ENCODE measurements around the gene ACTRT2.

The ACTRT2 gene

DNA sequence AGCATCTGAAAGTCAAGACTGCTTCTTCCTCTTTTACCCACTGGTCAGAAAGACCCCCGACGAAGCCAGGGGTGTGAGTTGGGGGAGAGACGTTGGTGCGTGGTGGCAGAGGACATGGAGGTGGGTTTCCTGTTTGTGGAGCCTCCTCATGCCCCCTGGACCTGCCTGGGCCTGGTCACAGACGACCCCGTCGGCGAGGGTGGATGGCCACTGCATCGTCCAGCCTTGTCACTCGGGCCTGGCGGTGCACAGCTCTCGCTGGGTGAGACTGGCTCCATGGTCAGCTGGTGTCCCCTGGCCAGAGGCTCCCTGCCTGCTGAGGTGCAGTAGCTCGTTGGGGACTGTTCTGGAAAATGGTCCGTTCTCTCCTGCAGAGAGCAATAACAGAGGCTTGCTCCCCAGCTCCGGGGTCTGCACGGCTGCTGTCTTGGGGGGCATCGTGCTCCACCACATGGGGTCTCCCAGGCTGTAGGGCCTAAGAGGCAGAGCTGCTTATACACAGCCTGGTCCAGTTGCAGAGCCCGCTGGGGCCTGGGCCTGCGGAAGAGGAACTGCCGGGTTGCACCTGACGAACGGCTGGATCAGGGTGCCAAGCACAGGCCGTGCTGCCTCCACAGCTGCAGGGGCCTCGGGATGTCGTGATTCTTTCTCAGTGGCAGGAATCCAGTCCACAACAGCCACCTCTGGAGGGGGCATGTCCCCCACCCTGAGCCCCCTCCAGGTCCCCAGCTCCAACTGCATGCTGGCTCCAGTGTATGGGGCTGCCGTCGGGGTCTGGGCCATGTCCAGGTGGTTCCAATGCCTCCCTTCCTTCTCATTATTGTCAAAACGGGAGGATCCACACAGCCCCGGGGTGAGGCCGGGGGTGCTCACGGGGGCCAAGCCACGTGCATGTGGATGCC, 18.0 kb upstream of the ACTRT2 start:
- DNase-seq: no peak

GRCh38 chr1:3003941-3004270, 17.4 kb upstream of the ACTRT2 start:
- no peak for DNase-seq

- no peak for DNase-seq
These were observed 16.7 kb upstream of the ACTRT2 start for GRCh38 chr1:3004285-3005205.

DNA sequence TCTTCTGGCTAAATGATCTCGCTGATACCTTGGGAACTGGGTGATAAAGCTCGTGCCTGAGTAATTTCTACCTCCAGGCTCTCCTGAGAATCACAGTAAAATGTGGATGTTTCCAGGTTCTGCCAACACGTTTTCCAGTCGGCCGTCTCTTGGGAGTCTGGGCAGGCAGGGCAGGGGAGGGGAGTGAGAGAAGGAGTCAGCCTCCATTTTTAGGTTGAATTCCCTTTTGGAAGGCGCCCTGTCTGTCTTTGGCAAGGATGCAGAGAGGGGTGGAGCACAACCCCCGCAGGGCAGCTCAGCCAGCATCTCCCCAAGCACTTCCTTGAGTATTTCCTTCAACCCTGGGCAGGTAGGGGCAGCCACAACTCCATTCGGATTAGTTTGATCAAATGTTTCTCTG, 15.5 kb upstream of the ACTRT2 start:
- DNase-seq: no peak

DNA sequence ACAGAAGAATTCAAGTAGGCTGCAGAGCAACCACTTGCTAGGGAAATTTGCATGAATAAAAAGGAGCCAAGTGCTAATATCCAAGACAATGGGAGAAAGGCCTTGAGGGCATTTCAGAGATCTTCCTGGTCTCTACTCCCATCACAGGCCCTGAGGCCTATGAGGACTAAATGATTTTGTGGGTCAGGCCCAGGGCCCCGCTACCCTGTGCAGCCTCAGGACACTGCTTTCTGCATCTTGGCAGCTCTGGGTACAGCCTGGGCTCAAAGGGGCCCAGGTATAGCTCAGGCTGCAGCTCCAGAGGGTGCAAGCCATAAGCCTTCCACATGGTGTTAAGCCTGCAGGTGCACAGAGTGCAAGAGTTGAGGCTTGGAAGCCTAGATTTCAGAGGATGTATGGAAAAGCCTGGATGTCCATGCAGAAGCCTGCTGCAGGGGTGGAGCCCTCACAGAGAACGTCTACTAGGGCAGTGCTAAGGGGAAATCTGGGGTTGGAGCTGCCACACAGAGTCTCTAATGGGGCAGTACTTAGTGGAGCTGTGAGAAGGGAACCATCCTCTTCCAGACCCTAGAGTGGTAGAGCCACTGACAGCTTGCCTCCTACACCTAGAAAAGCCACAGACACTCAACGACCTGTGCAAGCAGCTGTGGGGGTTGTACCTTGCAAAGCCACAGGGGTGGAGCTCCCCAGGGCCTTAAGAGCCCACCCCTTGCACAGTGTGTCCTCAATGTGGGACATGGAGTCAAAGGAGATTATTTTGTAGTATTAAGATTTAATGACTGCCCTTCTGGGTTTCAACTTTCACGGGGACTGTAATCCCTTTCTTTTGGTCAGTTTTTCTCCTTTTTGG, 13.7 kb upstream of the ACTRT2 start:
- no peak for DNase-seq

GRCh38 chr1:3009021-3009420, 12.2 kb upstream of the ACTRT2 start:
- DNase-seq: no peak

- DNase-seq: no peak
These were observed 11.7 kb upstream of the ACTRT2 start for GRCh38 chr1:3009556-3009955.

GRCh38 chr1:3011127-3011526, 10.1 kb upstream of the ACTRT2 start:
- no peak for DNase-seq

- DNase-seq: no peak
These were observed 9.4 kb upstream of the ACTRT2 start for GRCh38 chr1:3011631-3012455.

DNA sequence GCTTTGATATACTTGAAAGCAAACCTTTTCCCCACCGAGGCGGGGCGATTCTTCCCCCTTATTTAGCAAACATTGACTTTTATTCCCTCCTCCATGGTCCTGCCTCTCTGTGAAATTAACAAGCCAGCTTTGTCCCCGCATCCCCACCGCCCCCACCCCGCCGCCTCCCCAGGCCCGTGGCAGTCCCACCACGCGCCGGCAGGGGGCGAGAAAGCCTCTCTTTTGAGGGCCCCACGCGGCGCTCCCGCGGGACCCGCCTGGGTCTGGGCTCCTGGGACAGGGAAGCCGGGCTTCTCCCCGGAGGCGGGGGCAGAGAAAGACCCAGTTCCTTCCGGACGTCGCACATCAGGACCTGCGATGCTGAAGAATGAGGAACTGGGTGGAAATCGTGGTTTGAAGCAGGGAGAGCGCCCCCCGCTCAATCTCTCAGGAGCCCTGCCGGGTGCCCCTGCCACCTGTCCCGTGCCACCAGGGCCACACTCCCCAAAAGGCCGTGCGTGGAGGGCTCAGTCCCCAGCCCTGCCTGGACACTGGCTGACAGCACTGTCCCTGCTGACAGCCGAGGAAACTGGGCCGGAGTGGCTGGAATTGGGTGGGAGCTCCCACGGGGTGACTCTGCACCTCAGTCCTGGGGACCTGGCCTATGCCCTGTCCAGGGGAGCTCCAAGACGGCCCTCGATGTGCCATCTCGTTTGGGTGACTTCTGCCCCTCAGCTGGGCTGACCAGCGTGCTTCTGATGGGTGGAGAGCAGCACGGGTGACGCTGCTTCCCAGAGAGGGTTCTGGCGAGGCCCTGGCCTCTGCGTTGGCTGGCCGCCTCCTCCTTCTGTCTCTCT, 8.6 kb upstream of the ACTRT2 start:
- DNase-seq: no peak

DNA sequence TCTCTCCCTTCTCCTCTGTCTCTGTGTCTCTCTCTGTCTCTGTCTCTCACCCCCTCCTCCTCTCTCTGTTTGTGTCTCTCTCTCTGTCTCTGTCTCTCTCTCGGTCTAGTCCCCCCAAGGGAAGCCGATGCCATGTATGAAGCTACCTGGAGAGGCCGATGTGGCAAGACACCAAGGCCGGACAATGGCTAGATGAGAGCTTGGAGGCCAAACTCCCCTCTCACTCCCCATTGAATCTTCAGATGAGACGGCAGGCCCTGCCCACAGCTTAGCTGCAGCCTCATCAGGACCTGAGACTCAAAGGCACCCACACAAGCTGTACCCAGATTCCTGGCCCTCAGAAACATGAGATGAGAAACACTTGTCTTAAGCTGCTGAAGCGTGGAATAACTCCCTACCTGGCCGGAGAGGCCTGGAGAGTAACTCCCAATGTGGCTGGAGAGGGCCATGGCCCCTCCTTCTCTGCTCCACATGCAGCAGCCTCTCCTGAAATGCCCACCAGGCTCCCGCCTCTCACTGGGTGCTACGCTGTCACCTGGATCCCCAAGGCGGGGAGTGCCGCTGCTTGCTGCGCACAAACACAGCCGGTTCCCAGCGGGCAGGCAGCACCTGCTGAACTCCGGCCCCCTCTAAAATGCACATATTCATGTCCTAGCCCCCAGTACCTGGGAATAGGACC, 7.8 kb upstream of the ACTRT2 start:
- no peak for DNase-seq

GRCh38 chr1:3014050-3014440, 7.2 kb upstream of the ACTRT2 start:
- no peak for DNase-seq

GRCh38 chr1:3014443-3015268, 6.6 kb upstream of the ACTRT2 start:
- DNase-seq: no peak

GRCh38 chr1:3015269-3015635, 6.0 kb upstream of the ACTRT2 start:
- no peak for DNase-seq

DNA sequence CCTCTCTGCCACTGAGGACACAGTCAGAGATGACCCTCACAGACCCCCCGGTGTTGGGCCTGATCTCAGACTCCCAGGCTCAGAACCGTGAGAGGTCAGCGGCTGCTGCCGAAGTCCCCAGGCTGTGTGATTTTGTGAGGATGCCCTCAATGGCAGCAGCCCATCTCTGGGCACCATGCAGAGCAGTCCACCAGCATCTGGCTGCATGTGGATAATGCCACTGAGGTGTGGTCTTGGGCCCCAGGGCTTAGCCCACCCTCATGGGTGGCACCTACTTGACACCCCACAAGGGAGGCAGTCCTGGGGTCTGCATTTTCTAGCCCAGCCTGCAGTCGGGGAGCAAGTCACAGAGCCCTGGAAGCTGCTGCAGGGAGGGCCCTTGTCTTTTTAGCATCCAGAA, 5.5 kb upstream of the ACTRT2 start:
- DNase-seq: no peak

GRCh38 chr1:3016641-3017439, 4.4 kb upstream of the ACTRT2 start:
- DNase-seq: no peak

DNA sequence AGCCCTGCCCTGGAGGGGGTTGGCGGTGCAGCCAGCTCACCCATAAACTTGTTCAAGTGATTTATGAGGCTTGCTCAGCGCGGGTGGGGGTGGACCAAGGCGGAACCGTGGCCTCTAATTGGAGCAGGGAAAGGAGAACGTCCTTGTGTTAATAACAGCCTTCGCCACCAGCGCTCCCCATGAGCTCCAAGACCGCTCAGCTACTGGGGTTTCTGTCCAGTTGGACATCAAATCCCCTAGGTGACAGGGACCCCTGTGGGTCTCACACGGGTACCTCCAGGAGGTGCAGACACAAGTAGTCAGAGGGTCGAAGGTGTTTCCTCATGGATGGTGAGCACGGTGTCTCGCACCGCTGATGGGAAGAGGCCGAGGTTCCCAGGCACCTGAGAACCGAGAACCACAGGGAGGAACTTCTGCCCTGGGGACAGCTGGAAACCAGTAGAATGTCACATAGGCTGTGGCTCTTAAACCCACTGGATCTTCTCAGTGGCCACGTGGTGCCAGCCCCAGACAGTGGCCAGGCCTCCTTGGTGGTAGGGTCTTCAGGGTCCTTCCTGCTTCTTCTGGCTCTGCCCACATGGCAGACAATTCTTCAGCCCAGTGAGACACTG, 3.7 kb upstream of the ACTRT2 start:
- no peak for DNase-seq

GRCh38 chr1:3018051-3018471, 3.2 kb upstream of the ACTRT2 start:
- no peak for DNase-seq
